Astrocyte (in vitro differentiated cells and primary cell): ENCODE results near the gene KRT71. TPM values are rescaled to one million over a fixed set of nuclear protein-coding genes. Genes with fewer than 3 reads are reported as not detected.

Experiments used
- DNase-seq: peaks from one replicate; pipeline ENCODE4 v3.0.0-alpha.2; 2010; ENCODE audit warnings: low read depth
- FAIRE-seq: peaks from 2 replicates; lab custom pipeline; 2011; peaks lifted over from hg19 to GRCh38; lab: Jason Lieb, UNC
- H2AFZ ChIP-seq: 2 replicates; pipeline ENCODE4 v1.6.0; 2012; ENCODE audit warnings: low read depth, low read length, inconsistent platforms
- H3K27ac ChIP-seq: 2 replicates; pipeline ENCODE4 v1.5.1; 2011; ENCODE audit warnings: low read depth, low read length, inconsistent platforms
- H3K27me3 ChIP-seq: 2 replicates; pipeline ENCODE4 v1.6.0; 2011; ENCODE audit warnings: low read length, inconsistent platforms; ENCODE audit not compliant: insufficient read depth
- H3K36me3 ChIP-seq: 2 replicates; pipeline ENCODE4 v1.5.1; 2011; ENCODE audit warnings: low read length, inconsistent platforms; ENCODE audit not compliant: insufficient read depth
- H3K4me1 ChIP-seq: 2 replicates; pipeline ENCODE4 v1.5.1; 2011; ENCODE audit warnings: low read length, inconsistent platforms; ENCODE audit not compliant: insufficient read depth
- H3K4me2 ChIP-seq: 2 replicates; pipeline ENCODE4 v1.6.0; 2012; ENCODE audit warnings: low read length, inconsistent platforms
- H3K4me3 ChIP-seq: 2 replicates; pipeline ENCODE4 v1.5.1; 2011; ENCODE audit warnings: low read depth, mild to moderate bottlenecking, low read length, inconsistent platforms; ENCODE audit not compliant: insufficient read depth
- H3K79me2 ChIP-seq: 2 replicates; pipeline ENCODE4 v1.6.0; 2012; ENCODE audit warnings: mild to moderate bottlenecking, low read length, inconsistent platforms; ENCODE audit not compliant: insufficient read depth
- H3K9ac ChIP-seq: 2 replicates; pipeline ENCODE4 v1.6.0; 2012; ENCODE audit warnings: mild to moderate bottlenecking, low read length, inconsistent platforms
- H3K9me3 ChIP-seq: 2 replicates; pipeline ENCODE4 v1.5.1; 2012; ENCODE audit warnings: low read depth, mild to moderate bottlenecking, low read length, inconsistent platforms; ENCODE audit not compliant: insufficient read depth
- H4K20me1 ChIP-seq: 2 replicates; pipeline ENCODE4 v1.6.0; 2012; ENCODE audit warnings: low read length, inconsistent platforms; ENCODE audit not compliant: insufficient read depth
- H3K27ac Mint-ChIP-seq: one replicate; pipeline ENCODE4 v1.8.0; 2021; ENCODE audit warnings: mild to moderate bottlenecking, mixed read lengths; ENCODE audit not compliant: unreplicated experiment
- H3K27me3 Mint-ChIP-seq: one replicate; pipeline ENCODE4 v1.8.0; 2021; ENCODE audit warnings: low read depth, mixed read lengths; ENCODE audit not compliant: unreplicated experiment
- H3K36me3 Mint-ChIP-seq: one replicate; pipeline ENCODE4 v1.8.0; 2021; ENCODE audit warnings: low read depth, mixed read lengths; ENCODE audit not compliant: unreplicated experiment
- H3K4me1 Mint-ChIP-seq: one replicate; pipeline ENCODE4 v1.8.0; 2021; ENCODE audit warnings: low read depth, mixed read lengths; ENCODE audit not compliant: unreplicated experiment
- H3K4me3 Mint-ChIP-seq: one replicate; pipeline ENCODE4 v1.8.0; 2021; ENCODE audit warnings: mild to moderate bottlenecking, moderate library complexity, mixed read lengths; ENCODE audit not compliant: unreplicated experiment
- H3K9me3 Mint-ChIP-seq: one replicate; pipeline ENCODE4 v1.8.0; 2021; ENCODE audit warnings: mild to moderate bottlenecking, mixed read lengths; ENCODE audit not compliant: unreplicated experiment
- CTCF ChIP-seq: IDR thresholded peaks from 2 replicates; pipeline ENCODE4 v1.5.1; 2011; ENCODE audit warnings: low read depth, mild to moderate bottlenecking, inconsistent platforms, low read length, moderate library complexity; ENCODE audit not compliant: insufficient read depth
- EZH2 ChIP-seq: IDR thresholded peaks from 2 replicates; pipeline ENCODE4 v1.6.1; 2012; ENCODE audit warnings: mild to moderate bottlenecking, low read length, inconsistent platforms; ENCODE audit not compliant: insufficient read depth
- total RNA-seq: library from RNA; stranded (reverse); gene quantifications from 2 replicates; pipeline ENCODE4 v1.2.1, GENCODE V29; 2021

KRT71 gene
- total RNA-seq, 1 donor from 2014 or later = not detected

GRCh38 chr12:52498946-52499345 lies 54.0 kb downstream of the KRT71 start:
- no peak for DNase-seq
- Histone ChIP-seq H3K27ac (no peak overlapping the region), H4K20me1 (no peaks in the 10 kb centered on the region), H3K79me2 (no peaks in the 10 kb centered on the region), H3K27me3 (no peaks in the 10 kb centered on the region), H3K4me1 (peaks cover 25% of the 10 kb centered on the region), H2AFZ (no peak overlapping the region), H3K36me3 (no peaks in the 10 kb centered on the region), H3K9ac (no peak overlapping the region), H3K4me3 (no peak overlapping the region), H3K9me3 (no peaks in the 10 kb centered on the region), H3K4me2 (no peak overlapping the region)
- no peaks in the 10 kb centered on the region for H3K36me3 Mint-ChIP-seq
- H3K27me3 Mint-ChIP-seq = peaks cover 3% of the 10 kb centered on the region
- no peaks in the 10 kb centered on the region for H3K9me3 Mint-ChIP-seq
- H3K4me3 Mint-ChIP-seq = no peak overlapping the region
- FAIRE-seq = no peak
- TF ChIP-seq CTCF (no peak), EZH2 (no peak)
- H3K4me1 Mint-ChIP-seq = peaks cover 32% of the 10 kb centered on the region
- H3K27ac Mint-ChIP-seq = no peak overlapping the region

- H2AFZ ChIP-seq = no peak overlapping the region
- peaks cover 25% of the 10 kb centered on the region for H3K4me1 ChIP-seq
- no peak overlapping the region for H3K4me3 ChIP-seq
- H3K27me3 ChIP-seq = peaks cover 6% of the 10 kb centered on the region
- H3K36me3 ChIP-seq = no peaks in the 10 kb centered on the region
- H3K79me2 ChIP-seq = no peaks in the 10 kb centered on the region
- Mint-ChIP-seq H3K27ac (no peak overlapping the region), H3K4me3 (no peak overlapping the region), H3K4me1 (peaks cover 32% of the 10 kb centered on the region), H3K9me3 (no peaks in the 10 kb centered on the region), H3K36me3 (no peaks in the 10 kb centered on the region), H3K27me3 (peaks cover 10% of the 10 kb centered on the region)
- H3K4me2 ChIP-seq = no peak overlapping the region
- H4K20me1 ChIP-seq = no peaks in the 10 kb centered on the region
- TF ChIP-seq EZH2 (no peak), CTCF (no peak)
- FAIRE-seq (no peak), DNase-seq (no peak)
- no peaks in the 10 kb centered on the region for H3K9me3 ChIP-seq
- H3K27ac ChIP-seq = no peak overlapping the region
- no peak overlapping the region for H3K9ac ChIP-seq
Observed at GRCh38 chr12:52497975-52498374, 55.0 kb downstream of the KRT71 start.

- no peak for FAIRE-seq
- no peak overlapping the region for H3K4me3 Mint-ChIP-seq
- peak overlapping the region; percentile 63 for H3K4me2 ChIP-seq
Observed at GRCh38 chr12:52496590-52497071, 56.3 kb downstream of the KRT71 start.

More at GRCh38 chr12:52496590-52497071, 56.3 kb downstream of the KRT71 start:
- Histone ChIP-seq H3K4me3 (no peak overlapping the region), H4K20me1 (no peaks in the 10 kb centered on the region), H3K4me1 (peaks cover 25% of the 10 kb centered on the region), H3K27ac (peak overlapping the region; percentile 86), H3K9ac (peak overlapping the region; percentile 60), H2AFZ (no peak overlapping the region), H3K36me3 (no peaks in the 10 kb centered on the region), H3K9me3 (no peaks in the 10 kb centered on the region), H3K27me3 (peaks cover 9% of the 10 kb centered on the region), H3K79me2 (no peaks in the 10 kb centered on the region)
- H3K4me1 Mint-ChIP-seq = peaks cover 32% of the 10 kb centered on the region
- H3K27ac Mint-ChIP-seq = peak overlapping the region; percentile 65
- H3K36me3 Mint-ChIP-seq = no peaks in the 10 kb centered on the region
- TF ChIP-seq EZH2 = no peak
- no peak for TF ChIP-seq CTCF
- peaks cover 16% of the 10 kb centered on the region for H3K27me3 Mint-ChIP-seq
- DNase-seq = peak; percentile 75
- H3K9me3 Mint-ChIP-seq = no peaks in the 10 kb centered on the region
